DMS79 treated with DMSO at 0.1 percent for 48 hours (cell line): ENCODE results near the gene LIMS2.
A peak's percentile ranks its signal among the peaks of the same experiment; 100 is the strongest.

Experiments used
- DNase-seq: peaks from one replicate; lab custom pipeline; 2025; lab: John Stamatoyannopoulos, UW

LIMS2 gene

DNA sequence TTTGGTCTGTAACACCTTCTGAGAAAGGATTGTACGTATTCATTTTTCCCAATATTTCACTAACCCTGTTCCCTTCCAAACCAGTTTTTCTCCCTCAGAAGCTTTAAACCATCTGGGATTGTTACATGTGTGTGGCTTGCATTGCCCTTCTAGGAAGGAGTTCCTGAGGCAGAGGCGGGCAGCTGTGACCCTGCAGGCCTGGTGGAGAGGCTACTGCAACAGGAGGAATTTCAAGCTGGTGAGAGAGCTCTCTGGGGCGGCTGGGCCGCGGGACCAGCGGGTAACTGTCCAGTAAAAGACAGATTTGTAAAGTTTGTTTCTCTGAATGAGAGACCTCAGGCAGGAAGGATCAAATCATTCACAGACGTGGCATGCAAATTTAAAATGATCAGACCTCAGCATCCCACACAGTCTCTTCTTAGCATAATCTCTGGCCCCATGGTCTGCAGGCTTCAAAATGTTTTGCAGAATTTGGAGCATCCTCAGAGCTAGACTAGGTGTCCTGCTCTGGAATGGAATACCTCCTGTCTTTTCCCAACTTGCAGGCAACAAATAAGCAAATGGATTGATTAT, 69.6 kb downstream of the LIMS2 start:
- DNase-seq: no peak

DNA sequence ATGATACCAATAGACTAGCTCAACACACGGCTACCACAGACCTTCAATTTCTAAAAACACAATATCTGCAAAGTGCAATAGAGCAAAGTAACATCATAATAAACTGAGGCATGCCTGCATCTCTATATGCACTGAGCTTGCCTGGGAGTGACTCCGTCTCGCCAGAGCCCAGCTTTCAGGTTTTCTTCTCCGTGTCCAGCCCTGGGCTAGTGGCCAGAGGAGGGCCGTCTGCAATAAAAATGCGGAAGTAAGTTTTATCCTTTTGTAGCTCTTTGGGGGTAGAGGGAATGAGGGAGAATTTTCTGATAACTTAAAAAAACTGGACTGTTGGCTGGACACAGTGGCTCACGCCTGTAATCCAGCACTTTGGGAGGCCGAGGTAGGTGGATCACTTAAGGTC, 70.3 kb downstream of the LIMS2 start:
- DNase-seq: no peak

DNA sequence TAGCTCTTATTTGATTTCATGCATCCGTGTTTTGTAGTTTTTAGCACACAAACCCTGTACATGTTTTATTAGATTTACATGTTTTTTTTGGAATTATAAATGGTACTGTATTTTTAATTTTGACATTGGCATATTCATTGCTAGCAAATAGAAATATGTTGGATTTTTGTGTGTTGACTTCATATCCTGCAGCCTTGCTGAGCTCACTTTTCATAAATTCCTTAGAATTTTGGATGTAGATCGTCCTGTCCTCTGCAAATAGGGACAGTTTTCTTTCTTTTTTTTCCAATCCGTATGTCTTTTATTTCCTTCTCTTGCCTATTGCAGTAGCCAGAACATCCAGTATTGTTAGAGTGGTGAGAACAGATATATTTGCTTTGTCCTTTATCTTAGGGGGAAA, 76.1 kb downstream of the LIMS2 start:
- no peak for DNase-seq

DNA sequence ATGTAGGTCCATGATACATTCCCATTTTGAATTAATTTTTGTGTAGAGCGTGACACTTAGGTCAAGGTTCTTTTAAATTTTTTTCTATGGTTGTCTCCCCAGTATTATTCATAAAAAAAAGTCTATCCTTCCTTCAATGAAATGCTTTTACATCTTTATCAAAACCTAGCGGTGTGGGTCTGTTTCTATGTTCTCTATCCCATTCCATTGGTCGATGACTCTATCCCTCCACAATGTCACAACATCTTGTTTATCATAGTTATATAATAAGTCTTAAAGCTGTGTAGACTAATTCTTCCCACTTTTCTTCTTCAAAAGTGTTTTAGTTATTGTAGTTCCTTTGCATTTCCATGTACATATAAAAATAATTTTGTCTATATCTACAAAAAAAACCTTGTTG, 76.6 kb downstream of the LIMS2 start:
- DNase-seq: no peak

DNA sequence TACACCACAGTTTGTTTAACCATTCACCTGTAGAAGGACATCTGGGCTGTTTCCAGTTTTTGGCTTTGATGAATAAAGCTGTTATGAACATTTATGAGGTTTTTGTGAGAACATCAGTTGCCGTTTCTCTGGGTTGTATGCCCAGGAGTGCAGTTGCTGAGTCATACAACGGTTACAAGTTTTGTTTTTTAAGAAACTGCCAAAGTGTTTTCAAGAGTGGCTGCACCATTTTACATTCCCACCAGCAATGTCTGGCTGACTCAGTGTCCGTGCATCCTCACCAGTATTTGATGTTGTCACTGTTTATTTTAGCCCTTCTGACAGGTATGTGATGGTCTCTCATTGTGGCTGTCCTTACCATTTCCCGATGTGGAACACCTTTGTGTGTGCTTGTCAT, 77.3 kb downstream of the LIMS2 start:
- no peak for DNase-seq

DNA sequence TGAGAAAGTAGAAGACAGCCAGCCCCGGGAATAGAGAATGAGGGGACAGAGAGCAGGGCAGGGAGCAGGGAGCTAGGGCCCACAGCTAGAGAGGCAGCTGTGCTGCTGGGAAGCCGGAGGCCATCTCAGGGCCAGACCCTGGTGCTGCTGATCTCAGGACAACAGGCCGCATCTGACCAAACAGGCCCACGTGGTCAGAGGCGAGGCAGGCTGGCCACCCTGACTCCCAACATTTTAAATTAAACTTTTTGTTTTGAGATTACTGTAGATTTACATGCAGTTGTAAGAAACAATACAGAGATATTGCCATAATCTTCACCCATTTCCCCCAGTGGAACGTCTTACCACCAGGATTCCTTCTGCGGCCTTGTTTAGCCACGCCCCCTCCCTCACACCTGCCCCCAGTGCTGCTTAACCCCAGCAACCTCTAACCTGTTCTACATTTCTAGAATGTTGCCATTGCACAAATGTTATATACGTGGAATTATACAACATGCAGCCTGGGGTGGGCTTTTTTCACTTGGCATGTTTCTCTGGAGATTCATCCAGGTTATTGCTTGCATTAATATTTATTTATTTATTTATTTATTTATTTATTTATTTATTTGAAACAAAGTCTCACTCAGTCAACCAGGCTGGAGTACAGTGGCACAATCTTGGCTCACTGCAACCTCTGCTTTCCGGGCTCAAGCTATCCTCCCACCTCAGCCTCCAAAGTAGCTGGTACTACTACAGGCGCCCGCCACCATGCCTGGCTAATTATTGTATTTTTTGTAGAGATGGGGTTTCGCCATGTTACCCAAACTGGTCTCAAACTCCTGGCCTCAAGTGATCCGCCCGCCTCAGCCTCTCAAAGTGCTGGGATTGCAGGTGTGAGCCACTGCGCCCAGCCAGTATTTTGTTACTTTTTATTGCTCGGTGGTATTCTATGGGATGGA, 78.0 kb downstream of the LIMS2 start:
- no peak for DNase-seq

DNA sequence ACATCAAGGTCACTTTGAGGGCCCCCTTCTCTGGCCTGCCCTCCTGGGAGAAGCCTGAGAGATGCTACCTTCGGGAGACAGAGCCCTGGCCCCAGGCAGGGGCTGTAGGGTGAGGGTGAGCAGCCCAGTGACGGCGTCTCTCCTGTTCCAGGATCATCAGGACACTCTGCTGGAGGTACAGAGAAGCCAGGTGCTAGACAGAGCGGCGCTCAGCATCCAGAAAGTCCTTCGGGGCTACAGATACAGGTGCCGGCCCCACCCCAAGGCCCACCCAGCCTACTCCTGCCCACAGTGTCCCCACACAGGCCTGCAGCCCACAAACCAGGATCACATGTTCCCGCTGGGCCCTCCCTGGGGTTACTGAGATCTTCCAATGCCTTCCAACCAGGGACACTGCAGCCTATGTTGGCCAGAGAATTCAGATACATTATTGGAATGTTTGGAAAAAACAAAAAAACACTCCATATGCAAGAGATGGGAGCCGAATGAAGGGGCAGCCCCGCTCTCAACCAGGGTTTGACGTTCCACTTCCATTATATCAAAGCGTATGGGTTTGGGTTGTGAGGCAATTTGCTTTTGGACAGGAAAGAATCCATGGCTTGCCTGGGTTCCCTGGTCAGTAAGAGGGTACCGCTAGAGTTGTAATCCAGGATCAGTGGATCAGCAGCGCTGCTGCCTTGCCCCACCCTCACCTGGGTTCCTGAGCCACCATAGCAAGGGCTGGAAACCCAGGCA, 78.9 kb downstream of the LIMS2 start:
- DNase-seq: no peak

DNA sequence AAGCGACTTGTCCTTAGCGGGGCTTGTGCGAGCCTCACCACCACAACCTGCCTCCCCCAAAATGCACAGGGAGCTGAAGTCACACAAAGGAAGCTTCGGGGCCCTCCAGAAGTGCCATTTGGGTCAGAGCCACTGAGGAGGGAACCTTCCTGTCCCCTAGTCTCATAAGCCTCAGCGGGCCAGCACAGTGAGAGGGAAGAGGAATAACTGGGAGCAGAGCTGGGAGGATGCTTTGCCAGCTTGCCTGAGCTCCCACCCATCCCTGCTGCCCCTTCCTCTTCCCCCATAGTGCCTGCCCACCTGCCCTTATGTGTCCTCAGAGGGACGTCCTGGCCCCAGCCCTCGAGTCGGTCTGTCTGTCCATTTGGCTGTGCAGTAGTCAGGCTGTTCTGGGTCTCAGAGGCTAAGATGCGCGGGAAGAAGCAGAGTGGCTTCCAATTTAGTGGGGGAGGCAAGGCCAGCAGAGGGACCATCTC, 81.2 kb downstream of the LIMS2 start:
- DNase-seq: no peak

DNA sequence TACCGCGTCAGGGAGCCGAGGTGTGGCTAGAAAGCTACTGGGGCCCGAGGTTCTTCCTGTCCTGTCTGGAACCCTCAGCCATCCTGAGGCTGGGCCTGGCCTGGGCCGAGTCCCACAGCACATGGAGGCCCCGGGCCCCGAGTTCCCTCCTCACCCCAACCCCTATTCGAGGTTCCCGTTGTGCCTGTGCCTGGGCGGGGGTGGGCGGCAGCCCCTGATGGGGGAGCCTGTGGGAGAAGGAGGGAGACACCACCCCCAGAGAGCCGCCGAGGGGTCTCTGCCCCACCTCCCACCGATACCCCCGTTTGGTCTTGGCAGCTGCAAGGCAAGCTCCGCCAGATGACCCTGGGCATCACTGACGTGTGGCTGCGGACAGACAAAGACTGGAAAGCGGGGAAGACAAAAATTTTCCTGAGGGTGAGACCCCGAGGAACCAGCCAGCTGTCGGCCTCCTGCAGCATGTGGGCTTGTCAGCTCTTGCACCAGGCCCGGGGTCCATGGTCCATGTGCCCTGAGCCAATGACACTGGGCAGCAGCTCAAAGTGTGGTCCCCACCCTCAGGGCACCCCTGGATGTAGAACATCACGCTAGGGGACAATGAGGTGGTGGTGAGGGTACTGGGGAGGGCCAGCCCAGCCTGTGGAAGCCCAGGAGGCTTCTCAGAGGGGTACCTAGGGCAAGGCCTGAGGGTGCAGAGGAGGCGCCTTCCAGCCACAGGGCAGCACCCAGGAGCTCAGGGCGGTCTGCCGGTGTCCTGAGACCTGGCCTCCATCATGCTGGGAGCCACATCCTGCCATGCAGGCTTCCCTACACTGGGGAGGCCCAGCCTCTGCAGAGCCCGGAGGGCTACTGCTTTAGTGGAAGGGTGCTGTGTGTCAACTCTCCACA, 81.9 kb downstream of the LIMS2 start:
- DNase-seq: no peak

DNA sequence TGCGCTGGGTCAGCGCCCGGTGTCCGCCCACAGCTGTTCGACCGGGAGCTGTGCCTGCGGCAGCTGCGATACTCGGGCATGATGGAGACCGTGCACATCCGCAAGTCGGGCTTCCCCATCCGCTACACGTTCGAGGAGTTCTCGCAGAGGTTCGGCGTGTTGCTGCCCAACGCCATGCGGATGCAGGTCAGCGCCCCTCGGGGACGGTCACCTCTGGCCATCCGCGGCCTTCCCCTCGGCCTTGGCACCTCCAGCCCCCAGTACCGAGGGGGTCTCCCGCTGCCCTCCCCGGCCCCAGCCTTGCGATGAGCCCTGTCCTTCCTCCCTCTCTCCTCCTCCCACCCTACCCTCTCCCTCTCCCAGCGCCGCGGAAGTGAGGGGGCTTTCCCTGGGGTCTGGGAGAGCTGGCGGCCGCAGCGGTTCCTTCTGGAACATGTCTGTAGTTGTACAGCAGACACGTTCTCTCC, 82.5 kb downstream of the LIMS2 start:
- DNase-seq: no peak

DNA sequence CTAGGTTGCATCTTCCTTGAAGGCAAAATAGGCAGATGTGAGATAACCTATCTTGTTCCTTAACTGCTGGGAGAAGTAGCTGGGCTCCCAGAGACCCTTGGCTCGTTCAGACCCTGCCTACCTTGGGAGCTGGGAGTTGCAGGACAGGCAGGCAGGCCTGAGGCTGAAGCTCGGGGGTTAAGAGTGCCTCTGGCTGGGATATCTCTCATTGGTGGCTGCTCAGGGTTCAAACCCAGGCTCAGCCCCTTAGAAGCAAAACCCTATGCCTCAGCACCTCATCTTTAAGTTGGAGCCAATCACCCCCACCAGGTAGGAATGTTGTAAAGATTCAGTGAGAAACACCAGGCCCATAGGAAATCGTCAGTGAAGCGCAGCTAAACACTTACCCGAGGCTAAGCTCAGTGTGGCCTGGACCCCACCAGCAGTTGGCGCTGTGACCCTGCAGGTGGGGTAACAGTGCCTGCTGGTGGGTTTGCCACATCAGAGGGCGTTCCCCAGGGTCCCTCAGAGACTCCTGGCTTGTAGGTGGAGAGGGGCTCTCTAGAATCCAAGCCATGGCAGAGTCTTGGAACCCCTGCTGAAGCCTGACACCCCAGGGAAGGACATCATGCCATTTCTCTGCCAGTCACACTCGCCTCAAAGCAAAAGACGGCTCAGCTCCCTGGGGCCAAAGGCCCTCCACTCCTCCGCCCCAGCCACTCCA, 84.0 kb downstream of the LIMS2 start:
- DNase-seq: peak; percentile 3

DNA sequence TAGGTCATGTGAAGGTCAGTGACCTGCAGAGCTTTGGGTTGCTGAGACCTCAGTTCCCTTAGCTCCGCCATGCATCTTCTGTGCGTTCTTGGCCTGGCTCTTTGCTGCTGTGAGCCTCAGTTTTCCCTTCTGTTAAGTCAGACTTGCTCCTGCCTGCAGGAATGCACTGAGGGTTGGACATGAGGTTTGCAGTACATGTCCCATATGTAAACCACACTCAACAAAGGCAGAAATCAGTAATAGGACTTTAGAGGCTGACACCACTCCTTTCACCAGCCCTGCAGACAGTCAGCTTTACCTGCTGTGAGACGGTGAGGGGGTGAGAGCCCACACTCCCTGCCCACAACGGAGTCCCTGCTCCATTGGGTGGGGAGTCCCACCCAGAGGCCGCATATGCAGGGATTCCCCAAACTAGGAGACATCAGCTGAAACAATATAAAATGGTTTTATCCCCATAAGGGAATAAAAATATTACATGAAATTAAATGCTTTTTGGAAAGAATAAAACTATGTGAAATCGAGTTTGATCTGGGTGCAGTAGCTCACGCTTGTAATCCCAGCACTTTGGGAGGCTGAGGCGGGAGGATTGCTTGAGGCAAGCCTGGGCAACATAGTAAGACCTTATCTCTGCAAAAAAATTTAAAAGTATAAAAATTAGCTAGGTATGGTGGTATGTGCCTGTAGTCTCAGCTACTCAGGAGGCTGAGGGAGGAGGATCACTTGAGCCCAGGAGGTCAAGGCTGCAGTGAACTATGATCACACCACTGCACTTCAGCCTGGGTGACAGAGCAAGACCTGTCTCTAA, 84.7 kb downstream of the LIMS2 start:
- no peak for DNase-seq

DNA sequence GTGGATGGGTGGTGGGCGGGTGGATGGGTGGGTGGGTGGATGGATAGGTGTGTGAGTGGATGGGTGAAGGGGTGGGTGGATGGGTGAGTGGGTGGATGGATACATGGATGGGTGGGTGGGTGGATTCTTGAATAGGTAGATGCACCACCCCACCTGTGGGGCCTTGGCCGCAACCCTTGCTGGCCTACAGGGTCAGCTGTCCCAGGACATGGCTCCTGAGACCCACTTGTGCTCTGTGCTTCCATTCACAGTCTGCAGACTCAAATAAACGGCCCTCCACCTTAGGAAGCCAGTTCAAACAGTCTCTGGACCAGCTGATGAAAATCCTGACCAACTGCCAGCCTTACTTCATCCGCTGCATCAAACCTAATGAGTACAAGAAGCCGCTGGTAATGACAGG, 85.5 kb downstream of the LIMS2 start:
- DNase-seq: no peak

DNA sequence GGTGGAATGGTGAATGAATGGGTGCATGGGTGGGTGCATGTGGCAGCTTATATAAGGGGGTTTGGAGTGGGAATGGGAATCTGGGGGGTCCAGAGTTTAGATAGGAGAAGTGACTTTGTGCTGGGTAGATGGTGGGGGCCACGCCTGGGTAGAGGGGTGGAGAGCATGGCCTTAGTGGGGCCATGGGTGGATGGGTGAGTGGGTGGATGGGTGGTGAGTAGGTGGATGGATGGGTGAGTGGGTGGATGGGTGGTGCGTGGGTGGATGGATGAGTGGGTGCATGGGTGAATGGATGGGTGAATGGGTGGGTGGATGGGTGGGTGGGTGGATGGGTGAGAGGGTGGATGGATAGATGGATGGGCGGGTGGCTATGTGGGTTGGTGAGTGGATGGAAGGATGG, 86.0 kb downstream of the LIMS2 start:
- DNase-seq: no peak
